Pancreas (tissue), 10 donors: Measurements from ENCODE around the gene SDHB. TPM values are rescaled to one million over a fixed set of nuclear protein-coding genes. Genes with fewer than 3 reads are reported as not detected.

Experiments
- ATAC-seq, 4 donors: fragments of 200-7000 bp; cut with Tn5 transposase; one replicate each; pipeline versions ENCODE4 v1.8.0 to v1.9.1; 2020; ENCODE audit warnings: mild to moderate bottlenecking in 4 of 4, moderate library complexity in 4 of 4
- DNase-seq, 6 donors: peaks; one replicate each; pipeline ENCODE4 v3.0.0-alpha.2; 2020
- FAIRE-seq: peaks from 2 replicates; lab custom pipeline; 2012; peaks lifted over from hg19 to GRCh38; lab: Jason Lieb, UNC
- H3K27ac ChIP-seq, 4 donors: fragments of 200-600 bp; sonication (generic); 1 replicate in 3 of 4; 2 replicates in 1 of 4; pipeline versions ENCODE4 v1.5.0 to v1.8.0; 2020
- H3K27me3 ChIP-seq, 4 donors: fragments of 200-600 bp; one replicate each; pipeline ENCODE4 v1.8.0; 2021
- H3K36me3 ChIP-seq, 3 donors: fragments of 200-600 bp; sonication (generic) in 1 of 3; one replicate each; pipeline versions ENCODE4 v1.5.0 to v1.8.0; 2020 to 2021
- H3K4me1 ChIP-seq, 3 donors: fragments of 200-600 bp; one replicate each; pipeline ENCODE4 v1.8.0; 2021
- H3K4me3 ChIP-seq, 4 donors: fragments of 200-600 bp; sonication (generic) in 2 of 4; one replicate each; pipeline versions ENCODE4 v1.5.0 to v1.8.0; 2020 to 2021
- H3K9me3 ChIP-seq, 4 donors: fragments of 200-600 bp; one replicate each; pipeline ENCODE4 v1.8.0; 2021
- CTCF ChIP-seq, 4 donors: fragments of 200-600 bp; sonication (generic) in 3 of 4; IDR thresholded peaks; one replicate each; pipeline versions ENCODE4 v1.5.0 to v1.8.0; 2021; ENCODE audit warnings: antibody characterized with exemption in 4 of 4
- WGBS, 2 donors: extraction: QIAGEN DNeasy Blood & Tissue Kit; methylation state at CpG; one replicate each; pipeline ENCODE4 v1.1.7; 2013; 5-methylcytosine and 5-hydroxymethylcytosine counted together
- intact Hi-C, 3 donors: fragments of 100-400 bp; cut with DNase I; formaldehyde crosslinking; loops; one replicate each; pipeline versions ENCODE4 v1.11.1 to v1.14.2; 2022
- polyA plus RNA-seq, 2 donors: library from polyadenylated mRNA; stranded (reverse); fragments of 200-250 nt; gene quantifications; one replicate each; pipeline ENCODE4 v1.2.3, GENCODE V29; 2013
- total RNA-seq, 6 donors: library from RNA; stranded (reverse); fragmentation: NEBNext Ultra II Directional in 4 of 6; extraction: Animal tissue kit (Norgen Biotek cat#: 25700) in 4 of 6; gene quantifications; one replicate each; pipeline versions ENCODE4 v1.2.1 to v1.2.4, GENCODE V29; 2021 to 2023
- donor health status: healthy with polysubstance abuse.
- donor health status: DM: no; HTN: no; CAD: no; lungs with moderate emphysema.
- donor health status: DM: no; HTN: no; CAD: no.
- donor health status: control.
- donor health status: control.
- donor health status: Bipolar disorder and iron deficiency.
- donor health status: DM: yes; HTN: yes; CAD: no.
- donor health status: DM: no; HTN: no; CAD: no.
- donor health status: DM: no; HTN: no; CAD: no.
- donor health status: DM: yes; HTN: yes; CAD: no.

SDHB gene
- total and polyA plus RNA-seq, 8 donors, result 28.5 to 50.8 (median 44.7) TPM

- WGBS, 2 donors, result 2% methylated on average over 12 of the region's 12 CpGs
- peak in 1 of 6 donors; percentile 41 for DNase-seq
- peak overlapping the region; percentile 60 to 90 (median 80) for H3K27ac ChIP-seq
- H3K4me1 ChIP-seq, result peaks cover 7 to 18% (median 16%) of the 10 kb centered on the region in 3 donors
- ATAC-seq, result peak in 3 of 4 donors; percentile 1 to 3 (median 2)
- no peaks in the 10 kb centered on the region for H3K27me3 ChIP-seq
- intact Hi-C loops, result no loop called here
- no peak for TF ChIP-seq CTCF (IDR thresholded peaks at IDR 0.05)
- H3K36me3 ChIP-seq, result peaks cover 0 to 5% (median 0%) of the 10 kb centered on the region in 3 donors
- H3K9me3 ChIP-seq, result no peaks in the 10 kb centered on the region
- FAIRE-seq, result no peak
- H3K4me3 ChIP-seq, result peak overlapping the region; percentile 49 to 82 (median 58)
Measured at GRCh38 chr1:17053086-17053684, 647 bp downstream of the SDHB start.

GRCh38 chr1:17052641-17053040 is 1.2 kb downstream of the SDHB start:
- H3K4me3 ChIP-seq, result peak overlapping the region in 2 of 4 donors; percentile 49 to 82
- FAIRE-seq, result no peak
- ATAC-seq, result no peak
- DNase-seq, result no peak
- H3K9me3 ChIP-seq, result no peaks in the 10 kb centered on the region
- no peak for TF ChIP-seq CTCF (IDR thresholded peaks at IDR 0.05)
- no peaks in the 10 kb centered on the region for H3K27me3 ChIP-seq
- peak overlapping the region in 2 of 4 donors; percentile 85 to 90 for H3K27ac ChIP-seq
- intact Hi-C loops, result no loop called here
- H3K36me3 ChIP-seq, result peaks cover 0 to 5% (median 0%) of the 10 kb centered on the region in 3 donors
- peaks cover 7 to 18% (median 16%) of the 10 kb centered on the region in 3 donors for H3K4me1 ChIP-seq

GRCh38 chr1:17052038-17052437 is 1.8 kb downstream of the SDHB start:
- Histone ChIP-seq H3K27me3 (no peaks in the 10 kb centered on the region), H3K4me3 (peak overlapping the region in 1 of 4 donors; percentile 82), H3K27ac (peak overlapping the region in 1 of 4 donors; percentile 90), H3K9me3 (no peaks in the 10 kb centered on the region), H3K4me1 (peaks cover 7 to 18% (median 16%) of the 10 kb centered on the region in 3 donors), H3K36me3 (peaks cover 0 to 5% (median 0%) of the 10 kb centered on the region in 3 donors)
- ATAC-seq (no peak), DNase-seq (no peak), FAIRE-seq (no peak)
- 33 to 45% methylated on average over 1 of the region's 1 CpG for WGBS, 2 donors
- intact Hi-C loops, result no loop called here
- TF ChIP-seq CTCF (IDR thresholded peaks at IDR 0.05), result no peak

- Histone ChIP-seq H3K9me3 (no peaks in the 10 kb centered on the region), H3K27me3 (no peaks in the 10 kb centered on the region), H3K4me3 (no peak overlapping the region), H3K4me1 (peaks cover 5 to 22% (median 14%) of the 10 kb centered on the region in 3 donors), H3K36me3 (peaks cover 0 to 18% (median 5%) of the 10 kb centered on the region in 3 donors), H3K27ac (peak overlapping the region in 1 of 4 donors; percentile 28)
- no peak for ATAC-seq
- TF ChIP-seq CTCF (IDR thresholded peaks at IDR 0.05), result no peak
- WGBS, 2 donors, result 72 to 77% methylated on average over 5 of the region's 5 CpGs
- intact Hi-C loops, result loop anchor here in 2 of 3 donors (5.0 kb wide), 1 partner anchor 91 kb away; no protein-coding TSS in a partner anchor
- DNase-seq, result no peak
- FAIRE-seq, result no peak
Measured at GRCh38 chr1:17047924-17048323, 5.9 kb downstream of the SDHB start.

- Histone ChIP-seq H3K27ac (no peak overlapping the region), H3K4me3 (no peak overlapping the region), H3K27me3 (no peaks in the 10 kb centered on the region), H3K4me1 (peaks cover 0 to 8% (median 3%) of the 10 kb centered on the region in 3 donors), H3K36me3 (peaks cover 0 to 27% (median 5%) of the 10 kb centered on the region in 3 donors), H3K9me3 (no peaks in the 10 kb centered on the region)
- no peak for ATAC-seq
- 35 to 51% methylated on average over 3 of the region's 3 CpGs for WGBS, 2 donors
- intact Hi-C loops, result loop anchor here in 2 of 3 donors (5.0 kb wide), 1 partner anchor 89 kb away; no protein-coding TSS in a partner anchor
- DNase-seq, result no peak
- FAIRE-seq, result no peak
- TF ChIP-seq CTCF (IDR thresholded peaks at IDR 0.05), result no peak
Measured at GRCh38 chr1:17046334-17046657, 7.5 kb downstream of the SDHB start.
